ENCODE results near the gene NEDD4L.

The NEDD4L gene

DNA sequence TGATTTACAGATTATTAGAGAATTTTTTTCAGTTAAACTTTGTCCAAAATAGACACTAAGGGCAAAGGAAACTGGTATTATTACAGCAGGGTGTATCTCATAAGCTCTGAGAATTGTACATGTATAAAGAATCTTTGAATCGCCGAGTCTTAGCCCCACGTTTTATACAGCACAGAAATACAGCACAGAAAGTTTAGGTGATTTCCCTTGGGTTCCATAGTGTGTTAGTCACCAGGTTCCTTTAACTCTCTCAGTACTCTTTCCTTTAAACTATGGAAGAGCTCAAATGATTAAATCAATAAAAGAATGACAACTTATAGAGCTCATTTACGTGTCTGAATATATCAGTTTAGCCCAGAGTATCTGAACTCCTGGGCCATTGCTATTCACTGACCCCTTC is 256.8 kb downstream of the NEDD4L start:
- Histone ChIP-seq H2BK5ac (ENCODE audit: low read length) (no peak overlapping the region), H2AFZ (ENCODE audit: low read length) (no peak overlapping the region), H3K23ac (ENCODE audit: low read depth, low read length, poor library complexity) (no peak overlapping the region), H3K4me2 (ENCODE audit: insufficient read depth, low read length, poor library complexity, severe bottlenecking) (no peak overlapping the region), H2BK12ac (ENCODE audit: low read length) (no peak overlapping the region), H2AK5ac (ENCODE audit: low read depth, low read length) (no peak overlapping the region), H3K36me3 (replicated peaks in 1 of 2; ENCODE audit: control insufficient read depth in 2 of 2, insufficient read depth in 2 of 2, low read length in 2 of 2) (no peaks in the 10 kb centered on the region), H3K27me3 (ENCODE audit: control insufficient read depth in 3 of 3, insufficient read depth in 3 of 3, low read depth in 1 of 3, low read length in 3 of 3) (no peaks in the 10 kb centered on the region), H4K8ac (ENCODE audit: low read depth, low read length) (no peak overlapping the region), H4K91ac (ENCODE audit: low read depth, low read length, poor library complexity) (no peak overlapping the region), H3K14ac (ENCODE audit: low read length) (no peak overlapping the region), H2BK120ac (ENCODE audit: low read depth, low read length) (no peak overlapping the region), H3K9me3 (replicated peaks in 1 of 2; ENCODE audit: control insufficient read depth in 2 of 2, insufficient read depth in 1 of 2, low read depth in 1 of 2, low read length in 2 of 2) (peaks cover 2 to 7% of the 10 kb centered on the region in 2 donors), H2BK15ac (ENCODE audit: low read length) (no peak overlapping the region), H3K9ac (ENCODE audit: low read depth, low read length, poor library complexity) (no peak overlapping the region), H3K4ac (ENCODE audit: low read length) (no peak overlapping the region), H3K27ac (replicated peaks; ENCODE audit: low read length) (no peak overlapping the region), H3K4me3 (ENCODE audit: low read length in 2 of 2) (no peak overlapping the region), H3K4me1 (ENCODE audit: control insufficient read depth in 2 of 2, insufficient read depth in 1 of 2, low read depth in 1 of 2, low read length in 2 of 2) (peaks cover 0 to 1% of the 10 kb centered on the region in 2 donors), H3K79me1 (ENCODE audit: low read depth, low read length) (no peaks in the 10 kb centered on the region), H3K18ac (ENCODE audit: low read length) (no peak overlapping the region)
- WGBS, 2 donors (ENCODE audit: extremely low coverage in 2 of 2, insufficient read length in 2 of 2, insufficient replicate concordance in 1 of 2), result no CpG with 5 or more reads among the region's 4 CpGs
- no peak for DNase-seq (ENCODE audit: low spot score)

DNA sequence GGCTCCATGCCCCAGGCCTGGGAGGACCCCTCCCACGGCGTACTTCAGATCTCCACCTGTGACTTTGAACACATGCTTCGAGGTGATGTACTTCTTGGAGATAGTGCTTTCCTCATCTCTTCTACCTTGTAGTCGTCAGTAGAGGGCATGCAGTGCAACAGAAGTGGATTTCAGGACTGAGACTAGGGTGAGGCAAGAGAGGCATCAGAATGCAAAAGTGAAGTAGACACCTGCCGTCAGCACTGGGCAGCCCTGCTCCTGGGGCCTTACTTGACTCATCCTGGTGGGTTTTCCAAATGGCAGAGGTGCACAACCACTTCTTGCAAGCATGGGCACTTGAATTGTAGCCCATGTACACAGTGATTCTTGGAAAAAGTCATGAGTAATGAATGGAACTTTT is 258.8 kb downstream of the NEDD4L start:
- no peak overlapping the region for H2AK5ac ChIP-seq (ENCODE audit: low read depth, low read length)

DNA sequence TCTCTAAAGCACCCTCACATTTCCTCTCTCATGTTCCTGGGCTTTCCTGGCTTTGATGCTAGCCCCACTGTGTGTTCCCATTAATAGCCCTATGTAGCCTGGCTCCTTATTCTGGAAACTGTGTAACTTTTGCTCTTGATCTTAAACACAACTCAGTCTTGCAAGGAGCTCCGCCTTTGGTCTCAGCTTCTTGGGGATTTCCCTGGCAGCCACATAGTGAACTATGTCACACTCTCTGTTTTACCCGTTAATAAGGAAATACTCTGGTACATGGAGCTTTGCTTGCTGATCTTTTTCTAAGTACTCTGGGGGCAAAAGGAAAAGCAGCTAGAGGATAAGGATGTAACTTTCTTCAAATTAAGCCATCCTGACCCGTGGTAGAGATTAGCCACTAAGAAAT is 259.3 kb downstream of the NEDD4L start:
- H3K36me3 ChIP-seq (replicated peaks in 1 of 2; ENCODE audit: control insufficient read depth in 2 of 2, insufficient read depth in 2 of 2, low read length in 2 of 2), result no peaks in the 10 kb centered on the region
- H3K14ac ChIP-seq (ENCODE audit: low read length), result no peak overlapping the region
- H3K4me3 ChIP-seq (ENCODE audit: low read length in 2 of 2), result no peak overlapping the region
- H3K27ac ChIP-seq (replicated peaks; ENCODE audit: low read length), result no peak overlapping the region
- H3K4me2 ChIP-seq (ENCODE audit: insufficient read depth, low read length, poor library complexity, severe bottlenecking), result no peak overlapping the region
- H2BK120ac ChIP-seq (ENCODE audit: low read depth, low read length), result no peak overlapping the region
- no CpG with 5 or more reads among the region's 3 CpGs for WGBS, 2 donors (ENCODE audit: extremely low coverage in 2 of 2, insufficient read length in 2 of 2, insufficient replicate concordance in 1 of 2)
- H2BK15ac ChIP-seq (ENCODE audit: low read length), result no peak overlapping the region
- no peak overlapping the region for H2BK12ac ChIP-seq (ENCODE audit: low read length)
- no peak for DNase-seq (ENCODE audit: low spot score)
- H3K79me1 ChIP-seq (ENCODE audit: low read depth, low read length), result no peaks in the 10 kb centered on the region
- no peak overlapping the region for H3K23ac ChIP-seq (ENCODE audit: low read depth, low read length, poor library complexity)
- H2AK5ac ChIP-seq (ENCODE audit: low read depth, low read length), result no peak overlapping the region
- H3K27me3 ChIP-seq (ENCODE audit: control insufficient read depth in 3 of 3, insufficient read depth in 3 of 3, low read depth in 1 of 3, low read length in 3 of 3), result no peaks in the 10 kb centered on the region
- H3K4ac ChIP-seq (ENCODE audit: low read length), result no peak overlapping the region
- no peak overlapping the region for H4K91ac ChIP-seq (ENCODE audit: low read depth, low read length, poor library complexity)
- no peak overlapping the region for H2BK5ac ChIP-seq (ENCODE audit: low read length)
- peaks cover 0 to 1% of the 10 kb centered on the region in 2 donors for H3K4me1 ChIP-seq (ENCODE audit: control insufficient read depth in 2 of 2, insufficient read depth in 1 of 2, low read depth in 1 of 2, low read length in 2 of 2)
- no peak overlapping the region for H2AFZ ChIP-seq (ENCODE audit: low read length)
- no peak overlapping the region for H4K8ac ChIP-seq (ENCODE audit: low read depth, low read length)
- H3K9ac ChIP-seq (ENCODE audit: low read depth, low read length, poor library complexity), result no peak overlapping the region
- no peak overlapping the region for H3K18ac ChIP-seq (ENCODE audit: low read length)
- peaks cover 2 to 8% of the 10 kb centered on the region in 2 donors for H3K9me3 ChIP-seq (replicated peaks in 1 of 2; ENCODE audit: control insufficient read depth in 2 of 2, insufficient read depth in 1 of 2, low read depth in 1 of 2, low read length in 2 of 2)

More for the DNA sequence above, 258.8 kb downstream of the NEDD4L start:
- Histone ChIP-seq H3K36me3 (replicated peaks in 1 of 2; ENCODE audit: control insufficient read depth in 2 of 2, insufficient read depth in 2 of 2, low read length in 2 of 2) (no peaks in the 10 kb centered on the region), H3K9ac (ENCODE audit: low read depth, low read length, poor library complexity) (no peak overlapping the region), H4K91ac (ENCODE audit: low read depth, low read length, poor library complexity) (no peak overlapping the region), H3K14ac (ENCODE audit: low read length) (no peak overlapping the region), H3K79me1 (ENCODE audit: low read depth, low read length) (no peaks in the 10 kb centered on the region), H2BK15ac (ENCODE audit: low read length) (no peak overlapping the region), H3K4ac (ENCODE audit: low read length) (no peak overlapping the region), H2BK5ac (ENCODE audit: low read length) (no peak overlapping the region), H4K8ac (ENCODE audit: low read depth, low read length) (no peak overlapping the region), H3K9me3 (replicated peaks in 1 of 2; ENCODE audit: control insufficient read depth in 2 of 2, insufficient read depth in 1 of 2, low read depth in 1 of 2, low read length in 2 of 2) (peaks cover 2 to 8% of the 10 kb centered on the region in 2 donors), H3K23ac (ENCODE audit: low read depth, low read length, poor library complexity) (no peak overlapping the region), H3K4me3 (ENCODE audit: low read length in 2 of 2) (no peak overlapping the region), H3K4me2 (ENCODE audit: insufficient read depth, low read length, poor library complexity, severe bottlenecking) (no peak overlapping the region), H3K27me3 (ENCODE audit: control insufficient read depth in 3 of 3, insufficient read depth in 3 of 3, low read depth in 1 of 3, low read length in 3 of 3) (no peaks in the 10 kb centered on the region), H2AFZ (ENCODE audit: low read length) (no peak overlapping the region), H3K27ac (replicated peaks; ENCODE audit: low read length) (no peak overlapping the region), H3K18ac (ENCODE audit: low read length) (no peak overlapping the region), H3K4me1 (ENCODE audit: control insufficient read depth in 2 of 2, insufficient read depth in 1 of 2, low read depth in 1 of 2, low read length in 2 of 2) (peaks cover 0 to 1% of the 10 kb centered on the region in 2 donors), H2BK12ac (ENCODE audit: low read length) (no peak overlapping the region), H2BK120ac (ENCODE audit: low read depth, low read length) (no peak overlapping the region)
- WGBS, 2 donors (ENCODE audit: extremely low coverage in 2 of 2, insufficient read length in 2 of 2, insufficient replicate concordance in 1 of 2), result no CpG with 5 or more reads among the region's 5 CpGs
- DNase-seq (ENCODE audit: low spot score), result no peak

DNA sequence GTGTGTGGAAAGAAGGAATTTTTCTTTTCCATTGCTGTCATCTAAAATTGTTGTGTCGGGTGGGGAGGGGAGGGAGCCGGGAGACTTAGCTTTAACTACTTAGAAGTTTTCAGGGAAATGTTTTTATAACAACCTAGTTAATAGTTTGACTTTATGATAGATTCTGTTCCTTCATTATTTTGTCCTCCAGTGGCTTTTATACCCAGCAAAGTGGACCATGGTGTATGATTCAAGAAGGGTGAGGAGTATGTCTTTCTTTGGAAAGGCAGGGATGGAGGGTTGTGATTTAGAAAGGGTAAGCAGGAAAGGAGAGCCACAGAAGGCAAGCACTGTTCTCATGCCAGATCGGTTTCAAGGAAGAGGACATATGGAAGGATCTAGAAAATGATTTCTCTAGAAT is 261.8 kb downstream of the NEDD4L start:
- no peak overlapping the region for H3K4ac ChIP-seq (ENCODE audit: low read length)

More for the DNA sequence above, 261.8 kb downstream of the NEDD4L start:
- H3K9ac ChIP-seq (ENCODE audit: low read depth, low read length, poor library complexity), result no peak overlapping the region
- DNase-seq (ENCODE audit: low spot score), result no peak
- H4K91ac ChIP-seq (ENCODE audit: low read depth, low read length, poor library complexity), result no peak overlapping the region
- WGBS, 2 donors (ENCODE audit: extremely low coverage in 2 of 2, insufficient read length in 2 of 2, insufficient replicate concordance in 1 of 2), result no CpG with 5 or more reads among the region's 3 CpGs
- no peaks in the 10 kb centered on the region for H3K27me3 ChIP-seq (ENCODE audit: control insufficient read depth in 3 of 3, insufficient read depth in 3 of 3, low read depth in 1 of 3, low read length in 3 of 3)
- H3K36me3 ChIP-seq (replicated peaks in 1 of 2; ENCODE audit: control insufficient read depth in 2 of 2, insufficient read depth in 2 of 2, low read length in 2 of 2), result no peaks in the 10 kb centered on the region
- H2BK120ac ChIP-seq (ENCODE audit: low read depth, low read length), result no peak overlapping the region
- peaks cover 3% of the 10 kb centered on the region for H3K79me1 ChIP-seq (ENCODE audit: low read depth, low read length)
- no peak overlapping the region for H4K8ac ChIP-seq (ENCODE audit: low read depth, low read length)
- H2AFZ ChIP-seq (ENCODE audit: low read length), result no peak overlapping the region
- no peak overlapping the region for H3K18ac ChIP-seq (ENCODE audit: low read length)
- H3K4me2 ChIP-seq (ENCODE audit: insufficient read depth, low read length, poor library complexity, severe bottlenecking), result no peak overlapping the region
- no peak overlapping the region for H2BK12ac ChIP-seq (ENCODE audit: low read length)
- no peak overlapping the region for H2BK5ac ChIP-seq (ENCODE audit: low read length)
- no peak overlapping the region for H3K23ac ChIP-seq (ENCODE audit: low read depth, low read length, poor library complexity)
- H3K4me3 ChIP-seq (ENCODE audit: low read length in 2 of 2), result no peak overlapping the region
- H2AK5ac ChIP-seq (ENCODE audit: low read depth, low read length), result no peak overlapping the region
- H3K9me3 ChIP-seq (replicated peaks in 1 of 2; ENCODE audit: control insufficient read depth in 2 of 2, insufficient read depth in 1 of 2, low read depth in 1 of 2, low read length in 2 of 2), result peaks cover 2 to 8% of the 10 kb centered on the region in 2 donors
- no peaks in the 10 kb centered on the region for H3K4me1 ChIP-seq (ENCODE audit: control insufficient read depth in 2 of 2, insufficient read depth in 1 of 2, low read depth in 1 of 2, low read length in 2 of 2)
- no peak overlapping the region for H3K27ac ChIP-seq (replicated peaks; ENCODE audit: low read length)
- no peak overlapping the region for H2BK15ac ChIP-seq (ENCODE audit: low read length)
- no peak overlapping the region for H3K14ac ChIP-seq (ENCODE audit: low read length)

Measured in neuronal stem cell (in vitro differentiated cells).